MCF 10A (cell line): ENCODE results near the gene SCUBE2. TPM values are rescaled to one million over a fixed set of nuclear protein-coding genes. Genes with fewer than 3 reads are reported as not detected.

Experiments
- BruUV-seq: library from RNA; stranded (reverse); fragments of 400-500 nt; replicated peaks from 2 replicates; lab custom pipeline; 2021; lab: Mats Ljungman, UMichigan
- CTCF ChIA-PET: fragments of 300-600 bp; sonication (Branson Sonifier 250); formaldehyde crosslinking; extraction: SDS; loops from one replicate; lab custom pipeline; 2021; ENCODE audit warnings: antibody characterized with exemption, inconsistent platforms; lab: Yijun Ruan, JAX
- POLR2A ChIA-PET: fragments of 300-600, 350-650 bp; sonication (Branson Sonifier 250); formaldehyde crosslinking; extraction: SDS; loops from one replicate; lab custom pipeline; 2020; ENCODE audit warnings: antibody characterized with exemption, inconsistent platforms; lab: Yijun Ruan, JAX
- DNase-seq: peaks from one replicate; pipeline ENCODE4 v3.0.0-alpha.2; 2018; ENCODE audit not compliant: unreplicated experiment
- H3K27ac Mint-ChIP-seq: one replicate; pipeline ENCODE4 v1.8.0; 2022; ENCODE audit warnings: mild to moderate bottlenecking, low read depth, mixed read lengths; ENCODE audit not compliant: unreplicated experiment
- H3K27me3 Mint-ChIP-seq: one replicate; pipeline ENCODE4 v1.8.0; 2022; ENCODE audit warnings: mixed read lengths; ENCODE audit not compliant: insufficient read depth, unreplicated experiment
- H3K36me3 Mint-ChIP-seq: one replicate; pipeline ENCODE4 v1.8.0; 2022; ENCODE audit warnings: mild to moderate bottlenecking, moderate library complexity, mixed read lengths; ENCODE audit not compliant: insufficient read depth, unreplicated experiment
- H3K4me1 Mint-ChIP-seq: one replicate; pipeline ENCODE4 v1.8.0; 2022; ENCODE audit warnings: mixed read lengths; ENCODE audit not compliant: insufficient read depth, unreplicated experiment
- H3K4me3 Mint-ChIP-seq: one replicate; pipeline ENCODE4 v1.8.0; 2022; ENCODE audit warnings: mild to moderate bottlenecking, moderate library complexity, mixed read lengths; ENCODE audit not compliant: unreplicated experiment
- H3K9me3 Mint-ChIP-seq: one replicate; pipeline ENCODE4 v1.8.0; 2022; ENCODE audit warnings: mixed read lengths; ENCODE audit not compliant: unreplicated experiment
- intact Hi-C: fragments of 100-400 bp; cut with micrococcal nuclease; formaldehyde crosslinking; loops from 2 replicates; pipeline ENCODE4 v1.14.1; 2022
- total RNA-seq: library from RNA; stranded (reverse); gene quantifications from 2 replicates; pipeline ENCODE4 v1.2.3, GENCODE V29; 2022
- TF ChIP-seq, protein P1 (sequence below): fragments of 200-600 bp; IDR thresholded peaks from one replicate; pipeline ENCODE4 v1.8.0; 2022; ENCODE audit warnings: antibody characterized with exemption, mild to moderate bottlenecking; ENCODE audit not compliant: unreplicated experiment

SCUBE2 gene
- total RNA-seq, 1 experiment from 2014 or later: 0.93 TPM

DNA sequence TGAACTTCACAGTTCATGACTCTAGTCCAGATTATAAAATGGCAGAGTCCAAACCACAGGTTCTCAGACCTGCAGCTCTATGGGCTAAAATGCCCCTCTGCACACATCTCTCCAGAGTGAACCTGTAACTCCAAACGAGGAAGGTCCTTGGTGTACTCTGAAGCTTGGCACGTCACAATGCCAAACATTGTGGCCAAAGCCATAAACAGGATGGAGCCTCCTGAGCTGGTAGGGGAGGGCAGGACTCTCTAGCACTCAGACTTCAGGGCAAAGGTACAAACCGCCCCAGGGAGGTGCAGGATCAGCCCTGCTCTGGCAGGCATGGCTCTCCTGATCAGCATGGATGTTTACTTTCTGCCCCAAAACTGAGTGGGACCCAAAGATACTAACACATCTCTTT is 2.3 kb downstream of the SCUBE2 start:
- H3K4me1 Mint-ChIP-seq: no peaks in the 10 kb centered on the region
- H3K27me3 Mint-ChIP-seq: peaks cover 15% of the 10 kb centered on the region
- no peaks in the 10 kb centered on the region for H3K36me3 Mint-ChIP-seq
- CTCF ChIA-PET: interaction anchor here (0.5 to 2.5 kb wide), 5 partner anchors 9 to 896 kb away, joined by 3 to 10 read pairs (median 3); no protein-coding TSS in a partner anchor
- intact Hi-C loops: no loop called here
- H3K27ac Mint-ChIP-seq: no peak overlapping the region
- POLR2A ChIA-PET: no interaction called here
- no peaks in the 10 kb centered on the region for H3K9me3 Mint-ChIP-seq
- BruUV-seq: no TSS peak
- no peak for DNase-seq
- TF ChIP-seq, protein P1, sequence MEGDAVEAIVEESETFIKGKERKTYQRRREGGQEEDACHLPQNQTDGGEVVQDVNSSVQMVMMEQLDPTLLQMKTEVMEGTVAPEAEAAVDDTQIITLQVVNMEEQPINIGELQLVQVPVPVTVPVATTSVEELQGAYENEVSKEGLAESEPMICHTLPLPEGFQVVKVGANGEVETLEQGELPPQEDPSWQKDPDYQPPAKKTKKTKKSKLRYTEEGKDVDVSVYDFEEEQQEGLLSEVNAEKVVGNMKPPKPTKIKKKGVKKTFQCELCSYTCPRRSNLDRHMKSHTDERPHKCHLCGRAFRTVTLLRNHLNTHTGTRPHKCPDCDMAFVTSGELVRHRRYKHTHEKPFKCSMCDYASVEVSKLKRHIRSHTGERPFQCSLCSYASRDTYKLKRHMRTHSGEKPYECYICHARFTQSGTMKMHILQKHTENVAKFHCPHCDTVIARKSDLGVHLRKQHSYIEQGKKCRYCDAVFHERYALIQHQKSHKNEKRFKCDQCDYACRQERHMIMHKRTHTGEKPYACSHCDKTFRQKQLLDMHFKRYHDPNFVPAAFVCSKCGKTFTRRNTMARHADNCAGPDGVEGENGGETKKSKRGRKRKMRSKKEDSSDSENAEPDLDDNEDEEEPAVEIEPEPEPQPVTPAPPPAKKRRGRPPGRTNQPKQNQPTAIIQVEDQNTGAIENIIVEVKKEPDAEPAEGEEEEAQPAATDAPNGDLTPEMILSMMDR: no peak
- H3K4me3 Mint-ChIP-seq: no peak overlapping the region

DNA sequence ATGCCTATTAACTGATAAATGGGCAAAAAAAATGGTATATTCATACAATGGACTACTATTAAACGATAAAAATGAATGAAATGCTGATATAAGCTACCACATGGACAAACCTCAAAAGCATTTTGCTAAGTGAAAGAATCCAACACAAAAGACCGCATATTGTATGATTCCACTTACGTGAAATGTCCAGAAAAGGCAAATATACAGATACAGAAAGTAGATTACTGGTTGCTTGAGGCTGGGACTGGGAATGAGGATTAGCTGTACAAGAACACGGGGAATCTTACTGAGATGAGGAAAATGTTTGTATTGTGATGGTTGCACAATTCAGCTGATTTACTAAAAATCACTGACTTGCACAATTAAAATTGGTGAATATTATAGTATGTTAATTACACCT is 8.8 kb downstream of the SCUBE2 start:
- H3K4me1 Mint-ChIP-seq: no peaks in the 10 kb centered on the region
- H3K27me3 Mint-ChIP-seq: peaks cover 12% of the 10 kb centered on the region
- no peak overlapping the region for H3K4me3 Mint-ChIP-seq
- DNase-seq: no peak
- H3K36me3 Mint-ChIP-seq: no peaks in the 10 kb centered on the region
- H3K27ac Mint-ChIP-seq: no peak overlapping the region
- ChIA-PET CTCF (no interaction called here), POLR2A (interaction anchor here (0.7 kb wide), 1 partner anchor 18 kb away, joined by 3 read pairs; no protein-coding TSS in a partner anchor)
- peaks cover 8% of the 10 kb centered on the region for H3K9me3 Mint-ChIP-seq
- TF ChIP-seq, protein P1: no peak
- BruUV-seq: no TSS peak
- intact Hi-C loops: no loop called here

DNA sequence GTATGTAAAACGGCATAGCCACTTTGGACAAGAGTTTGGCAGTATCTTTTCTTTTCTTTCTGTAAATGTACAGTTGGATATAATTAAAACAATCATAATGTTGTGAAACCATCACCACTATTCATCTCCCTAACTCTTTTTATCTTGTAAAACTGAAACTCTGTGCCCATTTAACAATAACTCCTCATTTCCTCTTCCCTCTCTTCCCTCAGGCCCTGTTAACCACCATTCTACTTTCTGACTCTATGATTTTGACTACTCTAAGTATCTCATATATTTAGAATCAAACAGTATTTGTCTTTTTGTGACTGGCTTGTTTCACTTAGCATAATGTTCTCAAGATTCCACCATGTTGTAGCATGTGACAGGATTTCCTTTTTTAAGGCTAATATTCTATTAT is 10.2 kb downstream of the SCUBE2 start:
- Mint-ChIP-seq H3K4me1 (no peaks in the 10 kb centered on the region), H3K36me3 (no peaks in the 10 kb centered on the region), H3K27me3 (peaks cover 12% of the 10 kb centered on the region), H3K9me3 (peaks cover 8% of the 10 kb centered on the region), H3K27ac (no peak overlapping the region), H3K4me3 (no peak overlapping the region)
- no TSS peak for BruUV-seq
- TF ChIP-seq, protein P1: no peak
- ChIA-PET POLR2A (no interaction called here), CTCF (interaction anchor here (0.6 kb wide), 1 partner anchor 67 kb away, joined by 3 read pairs; no protein-coding TSS in a partner anchor)
- intact Hi-C loops: no loop called here
- DNase-seq: no peak

DNA sequence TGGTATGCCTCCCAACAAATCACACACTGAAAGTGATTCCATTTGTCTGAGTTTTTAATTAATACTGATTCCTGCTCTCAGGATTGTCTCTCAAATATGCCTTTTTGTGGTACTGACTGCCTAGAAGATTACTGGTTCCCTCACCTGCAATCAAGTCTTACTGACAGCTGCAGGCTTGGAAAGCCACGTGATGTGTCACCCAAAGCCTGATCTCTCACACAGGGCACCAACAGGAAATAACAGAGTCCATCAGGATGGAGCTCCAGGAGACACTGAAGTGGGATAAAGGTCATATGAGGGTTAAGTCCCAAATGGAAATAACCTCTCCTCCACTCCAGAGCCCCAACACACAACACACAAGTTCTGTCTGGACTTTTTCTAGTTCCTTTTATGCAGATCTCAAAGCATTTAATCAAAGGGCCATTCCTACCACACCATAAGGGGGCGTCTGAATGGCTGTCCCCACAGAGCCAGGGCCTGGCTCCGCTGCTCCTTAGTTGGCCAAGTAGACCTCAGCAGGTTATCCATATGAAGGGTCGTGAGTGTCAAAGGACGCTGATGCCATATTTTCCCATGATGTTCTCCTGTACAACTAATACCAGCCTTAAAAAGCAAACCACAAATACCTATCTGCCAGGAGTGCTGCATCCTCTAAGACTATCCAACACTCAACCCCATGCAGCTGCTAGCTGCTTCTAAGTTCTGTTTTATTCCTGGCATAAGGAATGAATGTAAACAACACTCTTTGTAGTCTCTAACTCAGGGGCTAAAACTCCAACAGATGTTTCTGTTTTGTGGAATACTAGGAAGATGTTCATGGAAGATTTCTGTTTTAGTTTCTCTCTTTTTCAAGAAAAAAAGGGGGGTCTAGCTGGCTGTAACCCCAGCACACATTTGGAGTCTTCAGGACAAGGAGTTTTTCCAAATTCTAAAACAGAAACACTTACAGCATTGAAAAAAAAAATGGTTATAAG is 13.0 kb downstream of the SCUBE2 start:
- ChIA-PET POLR2A (no interaction called here), CTCF (interaction anchor here (0.5 to 3.1 kb wide), 2 partner anchors 63 to 456 kb away, joined by 4 to 15 read pairs; no protein-coding TSS in a partner anchor)
- intact Hi-C loops: no loop called here
- Mint-ChIP-seq H3K4me3 (no peak overlapping the region), H3K27ac (no peak overlapping the region), H3K27me3 (peaks cover 12% of the 10 kb centered on the region), H3K9me3 (peaks cover 8% of the 10 kb centered on the region), H3K4me1 (no peaks in the 10 kb centered on the region), H3K36me3 (no peaks in the 10 kb centered on the region)
- DNase-seq: no peak
- TF ChIP-seq, protein P1: no peak
- no TSS peak for BruUV-seq
